HCT116 (cell line): ENCODE data around the gene CHRM3. TPM values are rescaled to one million over a fixed set of nuclear protein-coding genes. Genes with fewer than 3 reads are reported as not detected.

Experiments used
- ATAC-seq: fragments of 200-7000 bp; cut with Tn5 transposase; 2 replicates; pipeline ENCODE4 v1.9.1; 2020; ENCODE audit warnings: mild to moderate bottlenecking, moderate library complexity
- BruUV-seq: library from RNA; stranded (reverse); fragments of 400-500 nt; replicated peaks from 2 replicates; lab custom pipeline; 2021; lab: Mats Ljungman, UMichigan
- CTCF ChIA-PET: fragments of 300-600 bp; sonication (Branson Sonifier 250); formaldehyde crosslinking; loops from one replicate; lab custom pipeline; 2021; ENCODE audit warnings: antibody characterized with exemption; lab: Charles Lee
- POLR2A ChIA-PET: fragments of 300-600, 350-600 bp; sonication (Branson Sonifier 250); formaldehyde crosslinking; loops from one replicate; lab custom pipeline; 2021; ENCODE audit warnings: antibody characterized with exemption; lab: Charles Lee
- RAD21 ChIA-PET, 2 experiments: fragments of 300-600 bp; sonication (Branson Sonifier 250); formaldehyde crosslinking; loops; one replicate each; lab custom pipeline; 2023; ENCODE audit warnings: low total read pairs in 2 of 2; ENCODE audit not compliant: uncharacterized antibody in 2 of 2, unreplicated experiment in 2 of 2, low non-redundant PET in 1 of 2; lab: Charles Lee
- DNase-seq: peaks from one replicate; pipeline ENCODE4 v3.0.0-alpha.2; 2010; ENCODE audit warnings: low read depth, low spot score
- H2AFZ ChIP-seq: fragments of 200-600 bp; shearing (Covaris generic), sonication (generic); 2 replicates; pipeline ENCODE4 v1.6.1; 2017; ENCODE audit warnings: low read depth, mixed run types, mixed read lengths, antibody characterized with exemption, low read length; ENCODE audit not compliant: poor library complexity, severe bottlenecking
- H3K27ac ChIP-seq: 2 replicates; pipeline ENCODE4 v1.5.1; 2012; ENCODE audit warnings: low read depth, low read length
- H3K27me3 ChIP-seq: fragments of 200-600 bp; sonication (generic); 2 replicates; pipeline ENCODE4 v1.6.1; 2016; ENCODE audit warnings: mixed run types, low read length, mixed read lengths; ENCODE audit not compliant: insufficient read depth
- H3K36me3 ChIP-seq, 2 experiments: fragments of 200-500 bp in 1 of 2; fragments of 200-600 bp in 1 of 2; sonication (Bioruptor generic) in 1 of 2; sonication (generic) in 1 of 2; 2 replicates each; pipeline versions ENCODE4 v1.5.1 to v1.6.1; 2014 to 2016; ENCODE audit warnings: low read length in 2 of 2, inconsistent platforms in 1 of 2, mixed read lengths in 1 of 2, mixed run types in 1 of 2; ENCODE audit not compliant: insufficient read depth in 2 of 2, control insufficient read depth in 1 of 2
- H3K4me1 ChIP-seq, 2 experiments: fragments of 200-600 bp in 1 of 2; sonication (generic) in 1 of 2; 2 replicates each; pipeline versions ENCODE4 v1.5.1 to v1.6.1; 2012 to 2017; ENCODE audit warnings: low read length in 2 of 2, inconsistent platforms in 1 of 2, mild to moderate bottlenecking in 1 of 2, mixed read lengths in 1 of 2, mixed run types in 1 of 2, moderate library complexity in 1 of 2; ENCODE audit not compliant: insufficient read depth in 2 of 2, control insufficient read depth in 1 of 2
- H3K4me2 ChIP-seq: fragments of 200-600 bp; sonication (generic); 2 replicates; pipeline ENCODE4 v1.6.1; 2017; ENCODE audit warnings: mixed run types, low read length, mixed read lengths
- H3K4me3 ChIP-seq, 2 experiments: fragments of 200-600 bp in 1 of 2; sonication (generic) in 1 of 2; replicated peaks in 1 of 2; 2 replicates each; pipeline ENCODE4 v1.5.1; 2011 to 2016; ENCODE audit warnings: low read length in 2 of 2, control low read depth in 1 of 2, low read depth in 1 of 2, mild to moderate bottlenecking in 1 of 2, mixed read lengths in 1 of 2, mixed run types in 1 of 2
- H3K79me2 ChIP-seq: fragments of 200-600 bp; sonication (generic); 2 replicates; pipeline ENCODE4 v1.6.1; 2017; ENCODE audit warnings: mild to moderate bottlenecking, mixed run types, low read length, moderate library complexity, mixed read lengths; ENCODE audit not compliant: insufficient read depth
- H3K9ac ChIP-seq: fragments of 200-600 bp; sonication (generic); 2 replicates; pipeline ENCODE4 v1.6.1; 2016; ENCODE audit warnings: low read length, mixed read lengths
- H3K9me2 ChIP-seq: fragments of 200-600 bp; sonication (generic), shearing (Covaris generic); 2 replicates; pipeline ENCODE4 v1.6.1; 2017; ENCODE audit warnings: mixed run types, mild to moderate bottlenecking, moderate library complexity; ENCODE audit not compliant: insufficient read depth
- H3K9me3 ChIP-seq, 2 experiments: fragments of 200-500 bp in 1 of 2; fragments of 200-600 bp in 1 of 2; sonication (Bioruptor generic) in 1 of 2; sonication (generic) in 1 of 2; 2 replicates each; pipeline ENCODE4 v1.6.1; 2014 to 2017; ENCODE audit warnings: low read length in 2 of 2, mixed read lengths in 2 of 2, inconsistent platforms in 1 of 2, low read depth in 1 of 2, mild to moderate bottlenecking in 1 of 2, mixed run types in 1 of 2, moderate library complexity in 1 of 2; ENCODE audit not compliant: control insufficient read depth in 1 of 2, insufficient read depth in 1 of 2
- H4K20me1 ChIP-seq: fragments of 200-600 bp; sonication (generic), shearing (Covaris generic); 2 replicates; pipeline ENCODE4 v1.6.1; 2017; ENCODE audit warnings: mixed run types, mild to moderate bottlenecking, moderate library complexity; ENCODE audit not compliant: insufficient read depth
- CBX3 ChIP-seq: IDR thresholded peaks from 2 replicates; pipeline ENCODE4 v1.6.1; 2012; ENCODE audit warnings: low read depth
- CEBPB ChIP-seq: IDR thresholded peaks from 2 replicates; pipeline ENCODE4 v1.6.1; 2012; ENCODE audit warnings: low read depth
- EGR1 ChIP-seq: IDR thresholded peaks from 2 replicates; pipeline ENCODE4 v1.6.1; 2012; ENCODE audit warnings: low read depth
- EZH2 ChIP-seq: fragments of 200-600 bp; sonication (generic); IDR thresholded peaks from 2 replicates; pipeline ENCODE4 v1.6.1; 2017; ENCODE audit warnings: antibody characterized with exemption, mixed run types
- RAD21 ChIP-seq: IDR thresholded peaks from 2 replicates; pipeline ENCODE4 v1.6.1; 2012; ENCODE audit warnings: low read depth, mild to moderate bottlenecking
- SIN3A ChIP-seq: IDR thresholded peaks from 2 replicates; pipeline ENCODE4 v1.6.1; 2012; ENCODE audit warnings: low read depth
- SP1 ChIP-seq: IDR thresholded peaks from 2 replicates; pipeline ENCODE4 v1.6.1; 2012; ENCODE audit warnings: low read depth
- SRF ChIP-seq: IDR thresholded peaks from 2 replicates; pipeline ENCODE4 v1.6.1; 2012; ENCODE audit warnings: low read depth
- YY1 ChIP-seq: IDR thresholded peaks from 2 replicates; pipeline ENCODE4 v1.6.1; 2011; ENCODE audit warnings: low read length, low read depth, moderate library complexity, mild to moderate bottlenecking; ENCODE audit not compliant: insufficient replicate concordance; ENCODE audit errors: extremely low read depth
- ZFX ChIP-seq: fragments of 450-650 bp; IDR thresholded peaks from 2 replicates; pipeline ENCODE4 v1.6.1; 2017
- ZNF274 ChIP-seq: fragments of 200-500 bp; sonication (Bioruptor generic); IDR thresholded peaks from 2 replicates; pipeline ENCODE4 v1.6.1; 2014; ENCODE audit warnings: mild to moderate bottlenecking, low read depth, low read length, inconsistent platforms
- intact Hi-C: fragments of 100-400 bp; cut with micrococcal nuclease; formaldehyde crosslinking; loops from 2 replicates; pipeline ENCODE4 v1.10.0; 2022
- total RNA-seq: library from RNA; stranded (reverse); gene quantifications from one replicate; pipeline ENCODE4 v1.2.1, GENCODE V29; 2021; ENCODE audit not compliant: unreplicated experiment
- TF ChIP-seq, protein P1 (sequence below): IDR thresholded peaks from 2 replicates; pipeline ENCODE4 v1.6.1; 2012; ENCODE audit warnings: low read depth
- TF ChIP-seq, protein P2 (sequence below): IDR thresholded peaks from 2 replicates; pipeline ENCODE4 v1.6.1; 2011; ENCODE audit warnings: mild to moderate bottlenecking, low read length, moderate library complexity; ENCODE audit not compliant: insufficient replicate concordance; ENCODE audit errors: extremely low read depth
- TF ChIP-seq, protein P3 (sequence below): IDR thresholded peaks from 2 replicates; pipeline ENCODE4 v1.6.1; 2012

The CHRM3 gene
- total RNA-seq, 1 experiment from 2014 or later = 0.15 TPM

DNA sequence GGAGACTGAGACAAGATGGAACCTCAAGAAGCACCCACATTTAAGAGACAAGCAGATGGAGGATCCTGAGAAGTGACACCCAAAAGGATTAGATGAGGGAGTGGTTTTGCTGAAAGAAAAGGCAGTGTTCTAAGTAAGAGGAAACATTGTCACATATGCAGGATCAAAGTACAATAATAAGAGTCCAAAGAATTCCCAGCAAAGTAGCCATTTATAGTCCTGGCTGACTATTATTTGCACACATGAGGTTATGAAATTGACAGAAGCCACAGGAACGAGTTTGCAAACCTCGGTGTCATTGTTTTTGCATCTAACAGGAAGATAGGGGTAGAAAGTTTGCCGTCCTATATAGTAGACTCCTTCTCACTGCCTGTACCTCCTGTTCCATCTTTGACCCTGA is 41.3 kb downstream of the CHRM3 start (continued):
- TF ChIP-seq, protein P1, sequence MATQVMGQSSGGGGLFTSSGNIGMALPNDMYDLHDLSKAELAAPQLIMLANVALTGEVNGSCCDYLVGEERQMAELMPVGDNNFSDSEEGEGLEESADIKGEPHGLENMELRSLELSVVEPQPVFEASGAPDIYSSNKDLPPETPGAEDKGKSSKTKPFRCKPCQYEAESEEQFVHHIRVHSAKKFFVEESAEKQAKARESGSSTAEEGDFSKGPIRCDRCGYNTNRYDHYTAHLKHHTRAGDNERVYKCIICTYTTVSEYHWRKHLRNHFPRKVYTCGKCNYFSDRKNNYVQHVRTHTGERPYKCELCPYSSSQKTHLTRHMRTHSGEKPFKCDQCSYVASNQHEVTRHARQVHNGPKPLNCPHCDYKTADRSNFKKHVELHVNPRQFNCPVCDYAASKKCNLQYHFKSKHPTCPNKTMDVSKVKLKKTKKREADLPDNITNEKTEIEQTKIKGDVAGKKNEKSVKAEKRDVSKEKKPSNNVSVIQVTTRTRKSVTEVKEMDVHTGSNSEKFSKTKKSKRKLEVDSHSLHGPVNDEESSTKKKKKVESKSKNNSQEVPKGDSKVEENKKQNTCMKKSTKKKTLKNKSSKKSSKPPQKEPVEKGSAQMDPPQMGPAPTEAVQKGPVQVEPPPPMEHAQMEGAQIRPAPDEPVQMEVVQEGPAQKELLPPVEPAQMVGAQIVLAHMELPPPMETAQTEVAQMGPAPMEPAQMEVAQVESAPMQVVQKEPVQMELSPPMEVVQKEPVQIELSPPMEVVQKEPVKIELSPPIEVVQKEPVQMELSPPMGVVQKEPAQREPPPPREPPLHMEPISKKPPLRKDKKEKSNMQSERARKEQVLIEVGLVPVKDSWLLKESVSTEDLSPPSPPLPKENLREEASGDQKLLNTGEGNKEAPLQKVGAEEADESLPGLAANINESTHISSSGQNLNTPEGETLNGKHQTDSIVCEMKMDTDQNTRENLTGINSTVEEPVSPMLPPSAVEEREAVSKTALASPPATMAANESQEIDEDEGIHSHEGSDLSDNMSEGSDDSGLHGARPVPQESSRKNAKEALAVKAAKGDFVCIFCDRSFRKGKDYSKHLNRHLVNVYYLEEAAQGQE = no peak
- no peak for TF ChIP-seq EGR1
- no peak for TF ChIP-seq SP1
- no peak for TF ChIP-seq YY1

DNA sequence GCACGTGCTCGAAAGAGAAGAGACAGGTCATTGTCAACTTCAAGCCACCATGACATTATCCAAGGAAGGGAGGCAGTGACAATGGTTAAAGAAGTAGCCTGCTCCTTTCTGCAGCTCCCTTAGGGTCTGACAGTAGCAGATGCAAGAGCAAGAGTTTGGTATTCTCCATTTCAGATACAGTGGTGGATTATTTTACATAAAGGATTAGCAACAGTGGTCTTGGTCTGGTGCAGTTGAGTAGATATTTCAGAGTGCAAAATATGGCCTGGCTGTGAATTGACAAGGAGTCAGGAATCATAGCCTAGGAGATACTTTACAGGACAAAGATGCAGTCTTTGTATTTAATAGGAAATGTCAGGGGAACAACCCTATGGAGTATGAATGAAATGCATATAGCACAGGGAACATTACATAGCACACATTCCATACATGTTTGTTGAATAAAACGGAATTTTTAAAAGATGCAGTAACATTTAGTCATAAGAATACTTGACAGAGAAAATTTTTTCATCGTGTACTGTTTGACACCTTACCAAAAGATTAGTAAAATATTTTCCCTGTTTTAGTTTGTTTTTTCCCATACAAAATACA is 41.8 kb downstream of the CHRM3 start:
- no peak for ATAC-seq
- TF ChIP-seq, protein P1 = no peak
- TF ChIP-seq SP1 (no peak), ZFX (no peak), RAD21 (no peak), CEBPB (no peak), ZNF274 (no peak), YY1 (no peak), EGR1 (no peak), SIN3A (no peak), CBX3 (no peak), SRF (no peak), EZH2 (no peak)
- TF ChIP-seq, protein P2, sequence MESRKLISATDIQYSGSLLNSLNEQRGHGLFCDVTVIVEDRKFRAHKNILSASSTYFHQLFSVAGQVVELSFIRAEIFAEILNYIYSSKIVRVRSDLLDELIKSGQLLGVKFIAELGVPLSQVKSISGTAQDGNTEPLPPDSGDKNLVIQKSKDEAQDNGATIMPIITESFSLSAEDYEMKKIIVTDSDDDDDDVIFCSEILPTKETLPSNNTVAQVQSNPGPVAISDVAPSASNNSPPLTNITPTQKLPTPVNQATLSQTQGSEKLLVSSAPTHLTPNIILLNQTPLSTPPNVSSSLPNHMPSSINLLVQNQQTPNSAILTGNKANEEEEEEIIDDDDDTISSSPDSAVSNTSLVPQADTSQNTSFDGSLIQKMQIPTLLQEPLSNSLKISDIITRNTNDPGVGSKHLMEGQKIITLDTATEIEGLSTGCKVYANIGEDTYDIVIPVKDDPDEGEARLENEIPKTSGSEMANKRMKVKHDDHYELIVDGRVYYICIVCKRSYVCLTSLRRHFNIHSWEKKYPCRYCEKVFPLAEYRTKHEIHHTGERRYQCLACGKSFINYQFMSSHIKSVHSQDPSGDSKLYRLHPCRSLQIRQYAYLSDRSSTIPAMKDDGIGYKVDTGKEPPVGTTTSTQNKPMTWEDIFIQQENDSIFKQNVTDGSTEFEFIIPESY = no peak
- TF ChIP-seq, protein P3, sequence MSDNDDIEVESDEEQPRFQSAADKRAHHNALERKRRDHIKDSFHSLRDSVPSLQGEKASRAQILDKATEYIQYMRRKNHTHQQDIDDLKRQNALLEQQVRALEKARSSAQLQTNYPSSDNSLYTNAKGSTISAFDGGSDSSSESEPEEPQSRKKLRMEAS = no peak

More for the DNA sequence above, 41.8 kb downstream of the CHRM3 start:
- Histone ChIP-seq H3K4me2 (no peak overlapping the region), H3K4me3 (no peak overlapping the region), H2AFZ (no peak overlapping the region), H3K27ac (no peak overlapping the region), H3K27me3 (no peaks in the 10 kb centered on the region), H3K4me1 (no peaks in the 10 kb centered on the region), H3K9ac (no peak overlapping the region), H3K9me3 (peaks cover 4 to 31% of the 10 kb centered on the region in 2 experiments; a peak in 2 of 4 replicates), H3K36me3 (no peaks in the 10 kb centered on the region), H3K79me2 (no peaks in the 10 kb centered on the region), H4K20me1 (no peaks in the 10 kb centered on the region), H3K9me2 (no peaks in the 10 kb centered on the region)
- CTCF ChIA-PET = no interaction called here
- intact Hi-C loops = no loop called here
- no TSS peak for BruUV-seq
- RAD21 ChIA-PET = no interaction called here
- POLR2A ChIA-PET = no interaction called here
- no peak for DNase-seq
